Upper lobe of left lung (tissue), 6 donors: ENCODE data around the gene DDR2. TPM values are rescaled to one million over a fixed set of nuclear protein-coding genes. Genes with fewer than 3 reads are reported as not detected.
A peak's percentile ranks its signal among the peaks of the same experiment; 100 is the strongest.

Experiments used
- ATAC-seq, 2 donors: fragments of 200-7000 bp; cut with Tn5 transposase; one replicate each; pipeline ENCODE4 v1.9.1; 2022; ENCODE audit warnings: mild to moderate bottlenecking in 2 of 2, moderate library complexity in 2 of 2; ENCODE audit not compliant: low FRiP score in 2 of 2
- DNase-seq, 2 donors: peaks; one replicate each; pipeline ENCODE4 v3.0.0-alpha.2; 2019 to 2020
- H3K27ac ChIP-seq, 4 donors: fragments of 200-600 bp; sonication (generic); one replicate each; pipeline ENCODE4 v1.5.1; 2016 to 2019
- H3K27me3 ChIP-seq, 4 donors: fragments of 200-600 bp; sonication (generic); one replicate each; pipeline ENCODE4 v1.5.1; 2017 to 2019
- H3K36me3 ChIP-seq, 4 donors: fragments of 200-600 bp; sonication (generic); one replicate each; pipeline ENCODE4 v1.5.1; 2016 to 2019
- H3K4me1 ChIP-seq, 4 donors: fragments of 200-600 bp; sonication (generic); one replicate each; pipeline ENCODE4 v1.5.1; 2018 to 2019
- H3K4me3 ChIP-seq, 4 donors: fragments of 200-600 bp; sonication (generic); one replicate each; pipeline ENCODE4 v1.5.1; 2017 to 2019; ENCODE audit warnings: mild to moderate bottlenecking in 2 of 4, moderate library complexity in 1 of 4
- H3K9me3 ChIP-seq, 4 donors: fragments of 200-600 bp; sonication (generic); one replicate each; pipeline ENCODE4 v1.5.1; 2018 to 2019
- EP300 ChIP-seq, 4 donors: sonication (generic); formaldehyde crosslinking; IDR thresholded peaks; one replicate each; pipeline ENCODE4 v1.5.1; 2017; ENCODE audit warnings: antibody characterized with exemption in 4 of 4, control low read depth in 2 of 4
- POLR2A ChIP-seq, 4 donors: fragments of 450-650 bp; IDR thresholded peaks; one replicate each; pipeline ENCODE4 v1.5.1; 2016 to 2017; ENCODE audit warnings: antibody characterized with exemption in 4 of 4, mild to moderate bottlenecking in 2 of 4
- POLR2AphosphoS5 ChIP-seq, 2 donors: sonication (generic); formaldehyde crosslinking; IDR thresholded peaks; one replicate each; pipeline ENCODE4 v1.5.1; 2017; ENCODE audit warnings: antibody characterized with exemption in 2 of 2
- WGBS, 2 donors: methylation state at CpG; one replicate each; pipeline ENCODE4 v1.1.5; 2017 to 2018; 5-methylcytosine and 5-hydroxymethylcytosine counted together
- total RNA-seq, 6 donors: library from RNA; depleted of rRNA in 4 of 6; stranded (reverse); fragments of >200 nt in 4 of 6; gene quantifications; one replicate each; pipeline versions ENCODE4 v1.1.0 to v1.2.1, GENCODE V29; 2016 to 2021
- TF ChIP-seq, protein P1 (sequence below), 6 experiments: fragments of 450-650 bp in 4 of 6; fragments of 200-600 bp in 2 of 6; sonication (generic) in 2 of 6; IDR thresholded peaks; one replicate each; pipeline ENCODE4 v1.5.1; 2016 to 2019; ENCODE audit warnings: antibody characterized with exemption in 6 of 6
- donor health status: DM: no; HTN: no; CAD: no; lungs with moderate emphysema.
- donor health status: DM: no; HTN: yes; CAD: no; lungs with severe emphysema.

DDR2 gene
- total RNA-seq, 6 donors from 2014 or later, result 10.5 to 53.3 (median 23.0) TPM

- TF ChIP-seq POLR2A (IDR thresholded peaks at IDR 0.05), result no peak
- TF ChIP-seq POLR2AphosphoS5 (IDR thresholded peaks at IDR 0.05), result no peak
- Histone ChIP-seq H3K9me3 (no peaks in the 10 kb centered on the region), H3K4me1 (peaks cover 0 to 7% (median 0%) of the 10 kb centered on the region in 4 donors), H3K27ac (no peak overlapping the region), H3K36me3 (no peaks in the 10 kb centered on the region), H3K27me3 (no peaks in the 10 kb centered on the region), H3K4me3 (no peak overlapping the region)
- 77 to 84% methylated on average over 2 of the region's 2 CpGs for WGBS, 2 donors
- DNase-seq (no peak), ATAC-seq (no peak)
Observed at GRCh38 chr1:162681122-162681436, 48.8 kb downstream of the DDR2 start.

- DNase-seq (no peak), ATAC-seq (peak in 1 of 2 donors; percentile 12)
- 9 to 53% methylated on average over 1 of the region's 1 CpG for WGBS, 2 donors
- no peak overlapping the region for H3K27ac ChIP-seq
- no peaks in the 10 kb centered on the region for H3K36me3 ChIP-seq
- H3K4me1 ChIP-seq, result peaks cover 0 to 7% (median 0%) of the 10 kb centered on the region in 4 donors
- no peaks in the 10 kb centered on the region for H3K9me3 ChIP-seq
- TF ChIP-seq POLR2AphosphoS5 (IDR thresholded peaks at IDR 0.05) (no peak), POLR2A (IDR thresholded peaks at IDR 0.05) (no peak), EP300 (IDR thresholded peaks at IDR 0.05) (no peak)
- TF ChIP-seq, protein P1, sequence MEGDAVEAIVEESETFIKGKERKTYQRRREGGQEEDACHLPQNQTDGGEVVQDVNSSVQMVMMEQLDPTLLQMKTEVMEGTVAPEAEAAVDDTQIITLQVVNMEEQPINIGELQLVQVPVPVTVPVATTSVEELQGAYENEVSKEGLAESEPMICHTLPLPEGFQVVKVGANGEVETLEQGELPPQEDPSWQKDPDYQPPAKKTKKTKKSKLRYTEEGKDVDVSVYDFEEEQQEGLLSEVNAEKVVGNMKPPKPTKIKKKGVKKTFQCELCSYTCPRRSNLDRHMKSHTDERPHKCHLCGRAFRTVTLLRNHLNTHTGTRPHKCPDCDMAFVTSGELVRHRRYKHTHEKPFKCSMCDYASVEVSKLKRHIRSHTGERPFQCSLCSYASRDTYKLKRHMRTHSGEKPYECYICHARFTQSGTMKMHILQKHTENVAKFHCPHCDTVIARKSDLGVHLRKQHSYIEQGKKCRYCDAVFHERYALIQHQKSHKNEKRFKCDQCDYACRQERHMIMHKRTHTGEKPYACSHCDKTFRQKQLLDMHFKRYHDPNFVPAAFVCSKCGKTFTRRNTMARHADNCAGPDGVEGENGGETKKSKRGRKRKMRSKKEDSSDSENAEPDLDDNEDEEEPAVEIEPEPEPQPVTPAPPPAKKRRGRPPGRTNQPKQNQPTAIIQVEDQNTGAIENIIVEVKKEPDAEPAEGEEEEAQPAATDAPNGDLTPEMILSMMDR (IDR thresholded peaks at IDR 0.05), result no peak
- no peak overlapping the region for H3K4me3 ChIP-seq
- no peaks in the 10 kb centered on the region for H3K27me3 ChIP-seq
Observed at GRCh38 chr1:162682013-162682419, 49.8 kb downstream of the DDR2 start.

DNA sequence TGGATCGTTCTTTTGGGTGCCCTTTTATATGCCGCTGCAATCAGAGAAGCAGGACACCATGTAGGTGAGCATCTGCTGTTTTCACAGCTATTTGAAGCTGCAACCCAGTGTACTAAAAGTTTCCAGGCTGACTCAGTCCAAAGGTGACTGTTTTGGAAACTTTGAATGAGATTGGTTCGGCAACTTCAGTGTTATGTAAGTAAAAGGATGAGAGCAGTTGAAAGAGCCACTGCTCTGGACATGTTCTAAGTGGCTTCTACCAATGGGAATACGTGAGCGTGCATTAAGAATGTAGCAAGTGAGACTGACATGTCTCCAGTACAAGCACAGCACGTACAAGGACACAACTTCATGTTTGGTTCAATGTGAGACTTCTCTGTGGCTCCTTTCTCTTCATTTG is 55.6 kb downstream of the DDR2 start:
- Histone ChIP-seq H3K27me3 (no peaks in the 10 kb centered on the region), H3K36me3 (no peaks in the 10 kb centered on the region), H3K9me3 (no peaks in the 10 kb centered on the region), H3K27ac (no peak overlapping the region), H3K4me3 (no peak overlapping the region), H3K4me1 (peaks cover 0 to 7% (median 0%) of the 10 kb centered on the region in 4 donors)
- DNase-seq (no peak), ATAC-seq (no peak)
- no peak for TF ChIP-seq POLR2A (IDR thresholded peaks at IDR 0.05)
- TF ChIP-seq, protein P1 (IDR thresholded peaks at IDR 0.05), result no peak
- no peak for TF ChIP-seq POLR2AphosphoS5 (IDR thresholded peaks at IDR 0.05)
- TF ChIP-seq EP300 (IDR thresholded peaks at IDR 0.05), result no peak
- 85 to 91% methylated on average over 6 of the region's 6 CpGs for WGBS, 2 donors

- Histone ChIP-seq H3K36me3 (no peaks in the 10 kb centered on the region), H3K9me3 (no peaks in the 10 kb centered on the region), H3K4me3 (no peak overlapping the region), H3K27me3 (no peaks in the 10 kb centered on the region), H3K4me1 (peaks cover 0 to 7% (median 0%) of the 10 kb centered on the region in 4 donors), H3K27ac (no peak overlapping the region)
- DNase-seq, result no peak
- ATAC-seq, result no peak
- TF ChIP-seq, protein P1 (IDR thresholded peaks at IDR 0.05), result no peak
- no peak for TF ChIP-seq EP300 (IDR thresholded peaks at IDR 0.05)
- 71 to 73% methylated on average over 4 of the region's 4 CpGs for WGBS, 2 donors
Observed at GRCh38 chr1:162688521-162688920, 56.3 kb downstream of the DDR2 start.

DNA sequence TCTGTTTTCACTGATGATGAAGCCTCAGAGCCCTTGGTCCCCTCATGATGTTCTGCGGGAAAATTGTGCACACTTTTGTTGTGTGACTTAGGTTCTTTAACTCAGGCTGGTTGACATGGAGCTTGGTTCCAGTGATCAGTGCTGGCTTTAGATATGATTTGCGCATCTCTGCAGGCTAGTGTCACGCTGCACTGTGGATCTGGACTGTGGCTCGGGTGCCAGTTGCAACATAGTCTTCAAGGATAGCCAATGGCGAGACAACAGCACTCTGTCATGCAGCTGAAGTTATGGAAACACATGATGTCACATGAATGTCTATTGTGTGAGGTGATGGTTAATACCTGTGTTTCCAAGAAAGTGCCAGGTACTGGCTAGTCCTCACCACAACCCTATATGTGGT is 56.7 kb downstream of the DDR2 start:
- Histone ChIP-seq H3K36me3 (no peaks in the 10 kb centered on the region), H3K27me3 (no peaks in the 10 kb centered on the region), H3K4me1 (peaks cover 0 to 7% (median 0%) of the 10 kb centered on the region in 4 donors), H3K4me3 (no peak overlapping the region), H3K27ac (no peak overlapping the region), H3K9me3 (no peaks in the 10 kb centered on the region)
- ATAC-seq (no peak), DNase-seq (no peak)
- WGBS, 2 donors, result 92 to 93% methylated on average over 5 of the region's 5 CpGs
- TF ChIP-seq POLR2A (IDR thresholded peaks at IDR 0.05), result no peak
- TF ChIP-seq, protein P1 (IDR thresholded peaks at IDR 0.05), result no peak
- TF ChIP-seq EP300 (IDR thresholded peaks at IDR 0.05), result no peak
- no peak for TF ChIP-seq POLR2AphosphoS5 (IDR thresholded peaks at IDR 0.05)
